NT2/D1 (cell line): ENCODE data around the gene AKAP13.

Source experiments
- SUZ12 ChIP-seq: IDR thresholded peaks from 2 replicates; pipeline ENCODE4 v1.6.1; 2011; ENCODE audit not compliant: insufficient read length, insufficient read depth; ENCODE audit errors: extremely low read depth
- YY1 ChIP-seq: IDR thresholded peaks from 2 replicates; pipeline ENCODE4 v1.6.1; 2011; ENCODE audit not compliant: insufficient read length, insufficient read depth

GRCh38 chr15:85583923-85584390, 203.6 kb downstream of the AKAP13 start:
- TF ChIP-seq SUZ12 (no peak), YY1 (no peak)
